Right atrium auricular region (tissue), 2 donors: ENCODE results near the gene FN3KRP. TPM values are rescaled to one million over a fixed set of nuclear protein-coding genes. Genes with fewer than 3 reads are reported as not detected.

ENCODE experiments used
- DNase-seq: peaks from one replicate; pipeline ENCODE4 v3.0.0-alpha.2; 2019; ENCODE audit warnings: low spot score
- H3K27ac ChIP-seq, 2 donors: fragments of 200-600 bp; sonication (generic); 1 replicate in 1 of 2; 2 replicates in 1 of 2; pipeline ENCODE4 v1.5.1; 2016 to 2019
- H3K27me3 ChIP-seq, 2 donors: fragments of 200-600 bp; sonication (generic); one replicate each; pipeline versions ENCODE4 v1.5.1 to v1.6.0; 2017 to 2019
- H3K36me3 ChIP-seq: fragments of 200-600 bp; sonication (generic); one replicate; pipeline ENCODE4 v1.5.1; 2016
- H3K4me1 ChIP-seq, 2 donors: fragments of 200-600 bp; sonication (generic); one replicate each; pipeline versions ENCODE4 v1.5.1 to v1.6.0; 2017 to 2019
- H3K4me3 ChIP-seq, 2 donors: fragments of 200-600 bp; sonication (generic); 1 replicate in 1 of 2; 2 replicates in 1 of 2; pipeline ENCODE4 v1.5.1; 2017 to 2019; ENCODE audit warnings: mild to moderate bottlenecking in 1 of 2, moderate library complexity in 1 of 2
- H3K9me3 ChIP-seq, 2 donors: fragments of 200-600 bp; sonication (generic); one replicate each; pipeline ENCODE4 v1.5.1; 2019
- CTCF ChIP-seq, 2 donors: fragments of 200-600 bp; sonication (generic); IDR thresholded peaks; one replicate each; pipeline ENCODE4 v1.5.1; 2019; ENCODE audit warnings: antibody characterized with exemption in 2 of 2
- total RNA-seq, 2 donors: library from RNA; depleted of rRNA; stranded (reverse); fragments of >200 nt; gene quantifications; one replicate each; pipeline ENCODE4 v1.1.0, GENCODE V29; 2016

Gene FN3KRP
- total RNA-seq, 2 donors from 2014 or later: 6.1 TPM

- no peaks in the 10 kb centered on the region for H3K27me3 ChIP-seq
- H3K27ac ChIP-seq: peak overlapping the region; percentile 89 to 90
- no peak for DNase-seq
Measured at GRCh38 chr17:82751171-82751570, 34.7 kb downstream of the FN3KRP start.

GRCh38 chr17:82751571-82752370, 35.3 kb downstream of the FN3KRP start, which contains the start of gene TBCD:
Gene TBCD (plus strand): TSS chr17:82752065. CDS start chr17:82752194, 129 bp downstream.
- peak; percentile 81 for DNase-seq
- peak within 1 kb of the TSS; percentile 82 to 84 for H3K4me3 ChIP-seq
- no peaks in the 10 kb centered on the region for H3K9me3 ChIP-seq
- H3K27ac ChIP-seq: peak within 1 kb of the TSS; percentile 89 to 90
- TF ChIP-seq CTCF (IDR thresholded peaks at IDR 0.05): peak in 1 of 2 donors; percentile 14
- H3K27me3 ChIP-seq: no peaks in the 10 kb centered on the region
- H3K36me3 ChIP-seq: peaks cover under 1% of the 10 kb centered on the region
- H3K4me1 ChIP-seq: peaks cover 0 to 21% of the 10 kb centered on the region in 2 donors

More at GRCh38 chr17:82751171-82751570, 34.7 kb downstream of the FN3KRP start:
- Histone ChIP-seq H3K9me3 (no peaks in the 10 kb centered on the region), H3K36me3 (no peaks in the 10 kb centered on the region), H3K4me3 (peak overlapping the region; percentile 38 to 82), H3K4me1 (peaks cover 0 to 21% of the 10 kb centered on the region in 2 donors)
- no peak for TF ChIP-seq CTCF (IDR thresholded peaks at IDR 0.05)

- TF ChIP-seq CTCF (IDR thresholded peaks at IDR 0.05): no peak
- Histone ChIP-seq H3K36me3 (peaks cover 3% of the 10 kb centered on the region), H3K4me3 (peak overlapping the region; percentile 82 to 84), H3K9me3 (no peaks in the 10 kb centered on the region), H3K27me3 (no peaks in the 10 kb centered on the region), H3K4me1 (peaks cover 0 to 21% of the 10 kb centered on the region in 2 donors), H3K27ac (peak overlapping the region; percentile 89 to 90)
- DNase-seq: no peak
Measured at GRCh38 chr17:82752371-82753200, 36.1 kb downstream of the FN3KRP start.

- no peak overlapping the region for H3K27ac ChIP-seq
- TF ChIP-seq CTCF (IDR thresholded peaks at IDR 0.05): no peak
- peaks cover 0 to 21% of the 10 kb centered on the region in 2 donors for H3K4me1 ChIP-seq
- no peak for DNase-seq
- H3K36me3 ChIP-seq: peaks cover 3% of the 10 kb centered on the region
- no peaks in the 10 kb centered on the region for H3K9me3 ChIP-seq
- no peaks in the 10 kb centered on the region for H3K27me3 ChIP-seq
- H3K4me3 ChIP-seq: no peak overlapping the region
Measured at GRCh38 chr17:82753201-82753464, 36.6 kb downstream of the FN3KRP start.

GRCh38 chr17:82754297-82755208, 38.0 kb downstream of the FN3KRP start:
- no peak for TF ChIP-seq CTCF (IDR thresholded peaks at IDR 0.05)
- Histone ChIP-seq H3K36me3 (peaks cover 3% of the 10 kb centered on the region), H3K4me1 (peaks cover 0 to 21% of the 10 kb centered on the region in 2 donors), H3K27ac (no peak overlapping the region), H3K27me3 (no peaks in the 10 kb centered on the region), H3K4me3 (no peak overlapping the region), H3K9me3 (no peaks in the 10 kb centered on the region)
- DNase-seq: no peak
